Neural progenitor cell (in vitro differentiated cells): ENCODE results near the gene RELN. TPM values are rescaled to one million over a fixed set of nuclear protein-coding genes. Genes with fewer than 3 reads are reported as not detected.

Source experiments
- DNase-seq: peaks from one replicate; pipeline ENCODE4 v3.0.0-alpha.2; 2016; ENCODE audit warnings: low spot score
- H2AFZ ChIP-seq: fragments of 200-600 bp; sonication (generic); replicated peaks from 2 replicates; pipeline ENCODE4 v1.6.1; 2016; ENCODE audit warnings: antibody characterized with exemption
- H3F3A ChIP-seq: fragments of 200-600 bp; sonication (generic); 2 replicates; pipeline ENCODE4 v1.6.1; 2016; ENCODE audit warnings: antibody characterized with exemption, low read depth
- H3K27ac ChIP-seq: fragments of 200-600 bp; sonication (generic); 2 replicates; pipeline ENCODE4 v1.5.1; 2016; ENCODE audit warnings: mild to moderate bottlenecking
- H3K27me3 ChIP-seq: fragments of 200-600 bp; sonication (generic); 2 replicates; pipeline ENCODE4 v1.6.1; 2016; ENCODE audit warnings: mild to moderate bottlenecking, moderate library complexity
- H3K36me3 ChIP-seq: fragments of 200-600 bp; sonication (generic); 2 replicates; pipeline ENCODE4 v1.5.1; 2016
- H3K4me1 ChIP-seq: fragments of 200-600 bp; sonication (generic); 2 replicates; pipeline ENCODE4 v1.6.1; 2016; ENCODE audit warnings: mixed run types
- H3K4me2 ChIP-seq: fragments of 200-600 bp; sonication (generic); 2 replicates; pipeline ENCODE4 v1.6.1; 2016
- H3K4me3 ChIP-seq: fragments of 200-600 bp; sonication (generic); 2 replicates; pipeline ENCODE4 v1.5.1; 2016
- H3K79me2 ChIP-seq: fragments of 200-600 bp; sonication (generic); 2 replicates; pipeline ENCODE4 v1.6.1; 2016; ENCODE audit warnings: low read depth
- H3K9ac ChIP-seq: fragments of 200-600 bp; sonication (generic); 2 replicates; pipeline ENCODE4 v1.6.1; 2016
- H3K9me3 ChIP-seq: fragments of 200-600 bp; sonication (generic); 2 replicates; pipeline ENCODE4 v1.5.1; 2016; ENCODE audit warnings: low read depth
- H4K20me1 ChIP-seq: fragments of 200-600 bp; sonication (generic); 2 replicates; pipeline ENCODE4 v1.6.1; 2016; ENCODE audit warnings: low read depth
- H3K27ac Mint-ChIP-seq: 3 replicates; pipeline ENCODE4 v1.8.0; 2021; ENCODE audit warnings: mixed read lengths
- H3K27me3 Mint-ChIP-seq: 2 replicates; pipeline ENCODE4 v1.8.0; 2022; ENCODE audit warnings: low read depth, mild to moderate bottlenecking, inconsistent platforms, moderate library complexity, mixed read lengths; ENCODE audit not compliant: insufficient read depth
- H3K36me3 Mint-ChIP-seq: 3 replicates; pipeline ENCODE4 v1.8.0; 2021; ENCODE audit warnings: mixed read lengths
- H3K4me1 Mint-ChIP-seq: 3 replicates; pipeline ENCODE4 v1.8.0; 2021; ENCODE audit warnings: mixed read lengths
- H3K4me3 Mint-ChIP-seq: 3 replicates; pipeline ENCODE4 v1.8.0; 2021; ENCODE audit warnings: mild to moderate bottlenecking, moderate library complexity, mixed read lengths
- H3K9me3 Mint-ChIP-seq: 3 replicates; pipeline ENCODE4 v1.8.0; 2020; ENCODE audit warnings: mixed read lengths
- EZH2 ChIP-seq: fragments of 200-600 bp; sonication (generic); IDR thresholded peaks from 2 replicates; pipeline ENCODE4 v1.6.1; 2017; ENCODE audit warnings: antibody characterized with exemption, mild to moderate bottlenecking, moderate library complexity
- EZH2phosphoT487 ChIP-seq: fragments of 200-600 bp; sonication (generic); IDR thresholded peaks from 2 replicates; pipeline ENCODE4 v1.6.1; 2017; ENCODE audit warnings: antibody characterized with exemption
- total RNA-seq: library from RNA; depleted of rRNA; stranded (reverse); fragments of >200 nt; gene quantifications from 2 replicates; pipeline ENCODE4 v1.2.3, GENCODE V29; 2015; ENCODE audit warnings: low replicate concordance
- TF ChIP-seq, protein P1 (sequence below): fragments of 200-600 bp; sonication (generic); IDR thresholded peaks from 2 replicates; pipeline ENCODE4 v1.5.1; 2017; ENCODE audit warnings: antibody characterized with exemption, mild to moderate bottlenecking

RELN gene
- total RNA-seq, 1 donor from 2014 or later: 0.02 TPM

DNA sequence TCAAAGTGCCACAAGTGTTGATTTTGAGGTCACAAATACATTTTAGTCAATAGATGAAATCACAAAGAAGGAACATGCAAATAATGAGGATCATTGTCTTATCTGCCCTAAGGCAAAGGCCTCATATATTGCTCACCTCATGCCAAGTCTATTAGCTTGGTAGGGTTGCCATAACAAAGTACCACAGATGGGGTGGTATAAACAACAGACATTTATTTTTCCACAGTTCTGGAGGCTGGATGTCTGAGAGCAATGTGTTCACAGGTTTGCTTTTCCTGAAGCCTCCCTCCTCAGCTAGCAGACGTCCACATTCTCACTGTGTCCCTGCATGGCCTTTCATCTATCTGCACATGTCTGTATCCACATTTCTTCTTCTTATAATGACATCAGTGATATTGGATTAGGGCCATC is 59.6 kb downstream of the RELN start:
- Mint-ChIP-seq H3K36me3 (no peaks in the 10 kb centered on the region), H3K27me3 (peaks cover 4% of the 10 kb centered on the region), H3K9me3 (no peaks in the 10 kb centered on the region), H3K27ac (no peak overlapping the region), H3K4me1 (peaks cover 2% of the 10 kb centered on the region), H3K4me3 (no peak overlapping the region)
- Histone ChIP-seq H3K79me2 (no peaks in the 10 kb centered on the region), H3K4me3 (no peak overlapping the region), H3F3A (no peaks in the 10 kb centered on the region), H3K27me3 (no peaks in the 10 kb centered on the region), H3K4me1 (no peaks in the 10 kb centered on the region), H3K36me3 (no peaks in the 10 kb centered on the region), H3K9ac (no peak overlapping the region), H3K27ac (no peak overlapping the region), H4K20me1 (no peaks in the 10 kb centered on the region), H3K9me3 (no peaks in the 10 kb centered on the region), H3K4me2 (no peak overlapping the region), H2AFZ (no peak overlapping the region)
- TF ChIP-seq, protein P1, sequence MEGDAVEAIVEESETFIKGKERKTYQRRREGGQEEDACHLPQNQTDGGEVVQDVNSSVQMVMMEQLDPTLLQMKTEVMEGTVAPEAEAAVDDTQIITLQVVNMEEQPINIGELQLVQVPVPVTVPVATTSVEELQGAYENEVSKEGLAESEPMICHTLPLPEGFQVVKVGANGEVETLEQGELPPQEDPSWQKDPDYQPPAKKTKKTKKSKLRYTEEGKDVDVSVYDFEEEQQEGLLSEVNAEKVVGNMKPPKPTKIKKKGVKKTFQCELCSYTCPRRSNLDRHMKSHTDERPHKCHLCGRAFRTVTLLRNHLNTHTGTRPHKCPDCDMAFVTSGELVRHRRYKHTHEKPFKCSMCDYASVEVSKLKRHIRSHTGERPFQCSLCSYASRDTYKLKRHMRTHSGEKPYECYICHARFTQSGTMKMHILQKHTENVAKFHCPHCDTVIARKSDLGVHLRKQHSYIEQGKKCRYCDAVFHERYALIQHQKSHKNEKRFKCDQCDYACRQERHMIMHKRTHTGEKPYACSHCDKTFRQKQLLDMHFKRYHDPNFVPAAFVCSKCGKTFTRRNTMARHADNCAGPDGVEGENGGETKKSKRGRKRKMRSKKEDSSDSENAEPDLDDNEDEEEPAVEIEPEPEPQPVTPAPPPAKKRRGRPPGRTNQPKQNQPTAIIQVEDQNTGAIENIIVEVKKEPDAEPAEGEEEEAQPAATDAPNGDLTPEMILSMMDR: no peak
- TF ChIP-seq EZH2phosphoT487 (no peak), EZH2 (no peak)
- DNase-seq: no peak

DNA sequence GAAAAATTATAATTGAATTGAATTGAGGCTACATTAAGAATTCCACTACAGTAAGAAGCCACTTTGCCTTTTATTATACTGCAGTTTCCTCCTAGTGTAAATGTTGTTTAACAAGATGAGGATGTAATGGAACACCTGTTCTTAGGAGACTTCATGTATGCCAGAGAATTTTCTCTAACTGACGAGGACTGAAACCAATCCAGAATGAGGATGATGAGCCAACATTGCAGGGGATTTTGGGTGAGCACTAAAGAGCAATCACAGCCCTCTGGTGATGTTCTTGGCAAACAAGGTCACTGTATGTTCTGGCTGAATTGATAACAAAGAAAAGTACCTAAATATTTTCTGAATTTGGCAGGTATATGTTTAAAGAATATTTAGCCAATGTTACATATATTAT is 60.9 kb downstream of the RELN start:
- Mint-ChIP-seq H3K36me3 (no peaks in the 10 kb centered on the region), H3K9me3 (no peaks in the 10 kb centered on the region), H3K4me1 (peaks cover 3% of the 10 kb centered on the region), H3K4me3 (no peak overlapping the region), H3K27me3 (peaks cover 4% of the 10 kb centered on the region), H3K27ac (no peak overlapping the region)
- DNase-seq: no peak
- Histone ChIP-seq H3K4me2 (no peak overlapping the region), H3K9me3 (no peaks in the 10 kb centered on the region), H3K79me2 (no peaks in the 10 kb centered on the region), H2AFZ (no peak overlapping the region), H4K20me1 (no peaks in the 10 kb centered on the region), H3K36me3 (no peaks in the 10 kb centered on the region), H3K9ac (no peak overlapping the region), H3K27me3 (no peaks in the 10 kb centered on the region), H3K4me1 (no peaks in the 10 kb centered on the region), H3F3A (no peaks in the 10 kb centered on the region), H3K4me3 (no peak overlapping the region), H3K27ac (no peak overlapping the region)
- TF ChIP-seq EZH2 (no peak), EZH2phosphoT487 (no peak)
- TF ChIP-seq, protein P1: no peak

DNA sequence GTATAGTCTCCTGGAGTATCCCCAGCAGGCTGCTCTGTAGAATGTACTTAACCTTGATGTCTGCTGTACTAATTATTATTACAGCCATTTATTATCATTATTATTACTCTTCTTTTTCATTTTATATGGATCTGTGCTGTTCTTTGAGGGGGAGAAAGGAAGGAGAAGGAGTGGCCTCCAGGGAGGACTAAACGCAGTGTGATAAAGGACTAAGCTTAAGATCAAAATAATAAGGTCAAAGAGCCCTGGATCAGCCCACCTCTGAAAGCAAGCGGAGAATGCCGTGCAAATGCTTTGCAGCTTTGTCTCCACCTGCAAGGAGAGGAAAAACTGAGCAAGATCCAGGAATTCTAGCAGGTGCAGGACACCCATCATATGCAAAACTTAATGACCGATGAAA is 65.3 kb downstream of the RELN start:
- H3K4me3 Mint-ChIP-seq: no peak overlapping the region
- no peaks in the 10 kb centered on the region for H3K36me3 ChIP-seq
- TF ChIP-seq EZH2: no peak
- no peak for TF ChIP-seq EZH2phosphoT487
- TF ChIP-seq, protein P1: no peak
- no peak for DNase-seq
- no peaks in the 10 kb centered on the region for H3K79me2 ChIP-seq
- no peaks in the 10 kb centered on the region for H3K4me1 ChIP-seq
- H2AFZ ChIP-seq: no peak overlapping the region
- no peaks in the 10 kb centered on the region for H3K36me3 Mint-ChIP-seq
- H3K27ac Mint-ChIP-seq: no peak overlapping the region
- H4K20me1 ChIP-seq: no peaks in the 10 kb centered on the region
- H3K4me3 ChIP-seq: no peak overlapping the region
- no peak overlapping the region for H3K4me2 ChIP-seq
- H3K27me3 Mint-ChIP-seq: no peaks in the 10 kb centered on the region
- no peaks in the 10 kb centered on the region for H3K9me3 ChIP-seq
- H3K27ac ChIP-seq: no peak overlapping the region
- H3F3A ChIP-seq: no peaks in the 10 kb centered on the region
- H3K9ac ChIP-seq: no peak overlapping the region
- no peaks in the 10 kb centered on the region for H3K9me3 Mint-ChIP-seq
- peaks cover 3% of the 10 kb centered on the region for H3K4me1 Mint-ChIP-seq
- H3K27me3 ChIP-seq: no peaks in the 10 kb centered on the region

DNA sequence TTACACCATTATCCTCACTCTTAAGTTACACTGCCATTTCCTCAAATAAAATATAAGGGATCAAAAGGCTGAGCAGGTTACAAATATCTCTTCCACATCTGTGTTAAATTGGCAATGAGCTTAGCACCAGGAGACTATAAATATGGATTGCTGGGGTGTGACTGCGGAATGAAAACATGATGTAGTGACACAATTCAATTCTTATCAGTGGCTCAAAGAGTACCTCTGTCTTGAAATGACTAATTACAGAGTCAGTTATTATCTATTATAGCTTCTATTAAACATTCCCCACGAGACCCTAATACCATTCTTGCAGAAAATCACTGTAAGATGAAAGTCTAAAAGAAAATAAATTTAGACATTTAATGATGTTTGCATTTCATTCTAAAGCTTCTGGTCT is 67.1 kb downstream of the RELN start:
- no peaks in the 10 kb centered on the region for H3K9me3 ChIP-seq
- H3K4me3 ChIP-seq: no peak overlapping the region
- H3K9ac ChIP-seq: no peak overlapping the region
- H3K79me2 ChIP-seq: no peaks in the 10 kb centered on the region
- H3K4me1 ChIP-seq: no peaks in the 10 kb centered on the region
- DNase-seq: no peak
- H3K27me3 Mint-ChIP-seq: no peaks in the 10 kb centered on the region
- TF ChIP-seq, protein P1: no peak
- TF ChIP-seq EZH2 (no peak), EZH2phosphoT487 (no peak)
- no peak overlapping the region for H3K27ac ChIP-seq
- H3K27ac Mint-ChIP-seq: no peak overlapping the region
- H3K36me3 Mint-ChIP-seq: no peaks in the 10 kb centered on the region
- no peaks in the 10 kb centered on the region for H4K20me1 ChIP-seq
- H3K36me3 ChIP-seq: no peaks in the 10 kb centered on the region
- H3K27me3 ChIP-seq: no peaks in the 10 kb centered on the region
- no peak overlapping the region for H2AFZ ChIP-seq
- H3F3A ChIP-seq: no peaks in the 10 kb centered on the region
- H3K4me1 Mint-ChIP-seq: peaks cover 5% of the 10 kb centered on the region
- no peak overlapping the region for H3K4me3 Mint-ChIP-seq
- H3K4me2 ChIP-seq: no peak overlapping the region
- H3K9me3 Mint-ChIP-seq: no peaks in the 10 kb centered on the region
